Neural cell (in vitro differentiated cells): ENCODE data around the gene TSPAN3.

Experiments
- CTCF ChIP-seq: fragments of 450-650 bp; IDR thresholded peaks from 2 replicates; pipeline ENCODE4 v1.5.1; 2014; ENCODE audit warnings: antibody characterized with exemption, mild to moderate bottlenecking, moderate library complexity; ENCODE audit not compliant: poor library complexity, severe bottlenecking
- EP300 ChIP-seq: fragments of 450-650 bp; conservative IDR thresholded peaks from 2 replicates; pipeline ENCODE4 v1.6.1; 2014; ENCODE audit warnings: antibody characterized with exemption, mild to moderate bottlenecking, moderate library complexity; ENCODE audit not compliant: poor library complexity, severe bottlenecking
- EZH2 ChIP-seq: fragments of 200-600, 300-800 bp; shearing (Covaris generic), sonication (generic); IDR thresholded peaks from 2 replicates; pipeline ENCODE4 v1.6.1; 2014; ENCODE audit warnings: antibody characterized with exemption, low read length, borderline replicate concordance, mild to moderate bottlenecking; ENCODE audit not compliant: insufficient read depth, poor library complexity, severe bottlenecking
- MXI1 ChIP-seq: fragments of 450-650 bp; conservative IDR thresholded peaks from 2 replicates; pipeline ENCODE4 v1.6.1; 2014; ENCODE audit warnings: antibody characterized with exemption, mild to moderate bottlenecking; ENCODE audit not compliant: poor library complexity, severe bottlenecking
- RAD21 ChIP-seq: fragments of 450-650 bp; conservative IDR thresholded peaks from 2 replicates; pipeline ENCODE4 v1.6.1; 2014; ENCODE audit warnings: antibody characterized with exemption, mild to moderate bottlenecking, moderate library complexity

- TF ChIP-seq EZH2 = no peak
- TF ChIP-seq EP300 = no peak
- TF ChIP-seq CTCF = no peak
- TF ChIP-seq MXI1 = no peak
- TF ChIP-seq RAD21 = no peak
Measured at GRCh38 chr15:77099741-77100463, 29.0 kb upstream of the TSPAN3 start.
